Mucosa of stomach (tissue), 1 donor: ENCODE measurements around the gene B4GALNT3.

Source experiments
- H3K27me3 ChIP-seq: one replicate; pipeline ENCODE4 v1.7.0; 2013; ENCODE audit warnings: mild to moderate bottlenecking, low read length; ENCODE audit not compliant: control insufficient read depth, insufficient read depth
- H3K36me3 ChIP-seq: one replicate; pipeline ENCODE4 v1.7.0; 2013; ENCODE audit warnings: low read length; ENCODE audit not compliant: control insufficient read depth, insufficient read depth
- H3K4me1 ChIP-seq: one replicate; pipeline ENCODE4 v1.7.0; 2013; ENCODE audit warnings: mild to moderate bottlenecking, low read length; ENCODE audit not compliant: control insufficient read depth, insufficient read depth
- H3K4me3 ChIP-seq: one replicate; pipeline ENCODE4 v1.7.0; 2013; ENCODE audit warnings: low read length
- H3K9ac ChIP-seq: one replicate; pipeline ENCODE4 v1.7.0; 2013; ENCODE audit warnings: mild to moderate bottlenecking, low read length, moderate library complexity
- H3K9me3 ChIP-seq: one replicate; pipeline ENCODE4 v1.7.0; 2013; ENCODE audit warnings: mild to moderate bottlenecking, low read length, moderate library complexity; ENCODE audit not compliant: control insufficient read depth
- donor health status: Pancreatic carcinoma.

B4GALNT3 gene

DNA sequence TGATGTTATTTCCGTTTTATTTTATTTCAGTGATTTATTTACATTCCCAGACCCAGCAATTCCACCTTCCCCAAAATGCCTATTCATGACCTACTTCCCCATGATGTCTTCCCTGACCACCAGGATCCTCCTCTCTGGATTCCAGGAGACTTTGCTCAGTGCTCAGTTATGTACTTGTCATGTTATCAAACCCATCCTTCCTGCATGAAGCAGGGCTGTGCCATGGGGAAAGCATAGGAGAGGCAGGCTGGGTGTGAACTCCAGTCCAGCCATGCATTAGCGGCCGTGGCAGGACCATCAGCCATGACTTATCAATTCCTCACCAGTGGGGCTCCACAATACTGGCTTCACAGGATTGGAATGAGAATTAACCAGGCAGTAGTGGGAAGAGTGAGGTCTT is 57.8 kb downstream of the B4GALNT3 start:
- H3K9me3 ChIP-seq, result no peaks in the 10 kb centered on the region
- H3K9ac ChIP-seq, result no peak overlapping the region
- H3K27me3 ChIP-seq, result no peaks in the 10 kb centered on the region
- no peak overlapping the region for H3K4me3 ChIP-seq
- no peaks in the 10 kb centered on the region for H3K36me3 ChIP-seq
- peaks cover 30% of the 10 kb centered on the region for H3K4me1 ChIP-seq

DNA sequence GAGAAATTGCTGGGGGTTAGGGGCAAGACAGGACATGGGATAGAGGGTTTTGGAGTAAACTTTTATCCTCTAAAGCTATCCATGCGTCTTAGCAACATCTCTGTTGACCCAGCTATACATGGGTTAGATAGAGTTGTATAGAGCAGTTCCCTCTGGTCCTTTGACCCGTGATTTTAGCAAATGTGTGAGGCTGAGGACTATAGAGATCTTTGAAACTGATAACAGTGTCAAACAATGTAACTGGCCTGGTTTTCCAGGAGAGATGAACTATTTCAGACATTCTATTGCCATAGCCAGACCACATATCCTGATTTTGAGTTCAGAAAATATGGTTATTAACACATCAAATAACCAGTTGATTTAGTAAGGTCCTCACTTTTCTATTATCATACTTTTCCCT is 60.4 kb downstream of the B4GALNT3 start:
- Histone ChIP-seq H3K9me3 (no peaks in the 10 kb centered on the region), H3K36me3 (no peaks in the 10 kb centered on the region), H3K27me3 (no peaks in the 10 kb centered on the region), H3K4me1 (peaks cover 16% of the 10 kb centered on the region), H3K9ac (no peak overlapping the region), H3K4me3 (no peak overlapping the region)

DNA sequence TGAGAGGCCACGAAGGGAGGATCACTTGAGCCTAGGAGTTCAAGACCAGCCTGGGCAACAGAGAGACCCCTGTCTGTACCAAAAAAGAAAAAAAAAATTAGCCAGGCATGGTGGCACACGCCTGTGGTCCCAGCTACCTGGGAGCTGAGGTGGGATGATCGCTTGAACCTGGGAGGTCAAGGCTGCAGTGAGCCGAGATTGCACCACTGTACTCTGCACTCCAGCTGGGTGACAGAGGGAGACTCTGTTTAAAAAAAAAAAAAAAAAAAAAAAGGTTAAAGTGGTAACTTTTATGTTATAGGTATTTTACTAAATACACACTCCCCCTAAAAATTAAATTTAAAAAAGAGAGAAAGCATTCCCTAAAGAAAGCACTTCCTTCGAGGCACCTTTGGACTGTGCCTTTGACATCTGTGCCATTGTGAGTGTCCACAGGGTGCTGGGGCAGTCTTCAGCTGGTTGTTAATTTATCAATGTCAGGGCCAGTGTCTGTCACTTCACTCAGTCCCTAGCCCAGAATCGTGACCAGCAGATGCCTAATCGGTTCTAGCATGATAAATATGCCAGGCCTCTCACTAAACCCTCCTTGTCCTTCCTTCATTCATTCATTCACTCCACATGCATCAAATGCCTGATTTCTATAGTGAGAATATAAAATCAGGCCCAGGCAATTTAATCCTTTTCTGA is 63.1 kb downstream of the B4GALNT3 start:
- Histone ChIP-seq H3K9me3 (no peaks in the 10 kb centered on the region), H3K27me3 (no peaks in the 10 kb centered on the region), H3K9ac (no peak overlapping the region), H3K36me3 (no peaks in the 10 kb centered on the region), H3K4me3 (no peak overlapping the region), H3K4me1 (peaks cover 7% of the 10 kb centered on the region)

DNA sequence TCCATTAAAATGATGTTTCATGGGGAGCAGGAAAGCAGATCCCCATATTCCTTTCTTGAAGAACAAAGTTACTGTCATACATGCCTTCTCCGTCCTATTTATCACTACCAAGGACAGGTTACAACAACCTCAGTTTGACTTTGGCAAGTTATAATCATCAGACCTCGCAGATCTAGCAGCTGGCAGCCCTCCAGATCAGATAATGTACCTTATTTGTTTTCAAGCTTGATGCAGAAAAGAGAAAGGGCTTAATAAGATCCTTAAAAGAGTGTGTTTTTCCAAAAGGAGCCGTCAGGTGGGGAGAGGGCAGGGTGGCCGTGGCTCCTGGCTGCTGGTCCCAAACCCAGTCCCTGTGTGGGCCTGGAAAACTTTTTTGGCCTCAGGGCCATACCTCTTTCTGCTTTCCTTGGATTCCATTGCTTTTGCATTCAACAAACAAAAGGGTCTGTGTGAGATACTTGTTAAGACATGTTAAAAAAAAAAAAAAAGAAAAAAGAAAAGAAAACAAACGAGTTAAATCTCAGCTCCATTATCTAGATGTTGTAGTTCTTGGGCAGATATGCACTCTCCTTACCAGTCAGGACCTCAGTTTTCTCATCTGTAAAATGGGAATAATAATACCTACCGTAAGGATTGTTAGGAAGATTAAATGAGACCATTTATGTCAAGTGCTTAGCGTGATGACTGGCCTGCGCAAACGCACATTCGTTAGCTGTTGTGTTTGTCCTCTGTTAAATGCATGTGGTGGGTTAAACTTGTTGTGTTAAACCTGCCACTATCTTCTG is 64.6 kb downstream of the B4GALNT3 start:
- peaks cover 5% of the 10 kb centered on the region for H3K36me3 ChIP-seq
- no peaks in the 10 kb centered on the region for H3K27me3 ChIP-seq
- peaks cover 7% of the 10 kb centered on the region for H3K4me1 ChIP-seq
- peak overlapping the region; percentile 20 for H3K9ac ChIP-seq
- H3K4me3 ChIP-seq, result no peak overlapping the region
- no peaks in the 10 kb centered on the region for H3K9me3 ChIP-seq

DNA sequence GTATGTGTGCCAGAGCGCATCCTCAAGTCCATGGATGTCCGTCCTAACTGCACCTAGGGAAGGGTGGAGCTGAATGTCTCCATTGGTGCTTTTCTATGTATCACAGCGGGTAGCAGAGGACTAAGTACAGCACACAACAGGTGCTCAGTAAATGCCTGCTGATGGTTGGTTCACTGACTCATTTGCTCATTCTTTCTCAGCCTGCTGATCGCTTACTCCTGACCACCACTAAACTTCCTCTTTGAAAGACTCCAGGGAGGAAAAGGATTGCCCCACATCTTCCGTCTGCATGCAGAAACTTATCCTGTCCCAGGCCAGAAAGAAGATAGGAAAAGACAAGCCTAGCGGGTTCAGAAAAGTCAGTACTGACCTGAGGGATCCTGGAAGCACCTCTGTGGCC is 66.3 kb downstream of the B4GALNT3 start:
- Histone ChIP-seq H3K36me3 (peaks cover 6% of the 10 kb centered on the region), H3K4me1 (peaks cover 12% of the 10 kb centered on the region), H3K9me3 (no peaks in the 10 kb centered on the region), H3K9ac (no peak overlapping the region), H3K4me3 (no peak overlapping the region), H3K27me3 (no peaks in the 10 kb centered on the region)

DNA sequence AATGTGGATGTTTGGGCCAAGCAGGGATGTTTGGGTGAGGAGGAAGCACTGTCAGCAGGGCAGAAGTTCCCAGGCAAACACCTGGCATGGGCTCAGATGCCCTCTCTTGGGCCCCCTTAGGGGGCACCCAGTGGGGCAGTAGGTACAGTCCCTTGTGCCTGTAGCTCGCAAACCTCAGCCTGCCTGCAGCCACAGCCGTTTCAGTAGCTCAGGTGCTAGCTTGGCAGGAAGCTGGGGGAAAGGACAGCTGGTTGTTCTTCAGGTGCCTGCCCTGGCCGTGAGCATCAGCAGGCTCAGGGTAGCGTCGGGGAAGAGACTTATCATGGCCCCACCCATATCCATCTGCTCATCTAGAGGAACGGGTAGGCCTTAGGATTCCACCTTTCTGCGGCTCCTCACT is 67.5 kb downstream of the B4GALNT3 start:
- Histone ChIP-seq H3K4me3 (no peak overlapping the region), H3K9ac (no peak overlapping the region), H3K27me3 (no peaks in the 10 kb centered on the region), H3K36me3 (peaks cover 6% of the 10 kb centered on the region), H3K4me1 (peaks cover 12% of the 10 kb centered on the region), H3K9me3 (no peaks in the 10 kb centered on the region)

DNA sequence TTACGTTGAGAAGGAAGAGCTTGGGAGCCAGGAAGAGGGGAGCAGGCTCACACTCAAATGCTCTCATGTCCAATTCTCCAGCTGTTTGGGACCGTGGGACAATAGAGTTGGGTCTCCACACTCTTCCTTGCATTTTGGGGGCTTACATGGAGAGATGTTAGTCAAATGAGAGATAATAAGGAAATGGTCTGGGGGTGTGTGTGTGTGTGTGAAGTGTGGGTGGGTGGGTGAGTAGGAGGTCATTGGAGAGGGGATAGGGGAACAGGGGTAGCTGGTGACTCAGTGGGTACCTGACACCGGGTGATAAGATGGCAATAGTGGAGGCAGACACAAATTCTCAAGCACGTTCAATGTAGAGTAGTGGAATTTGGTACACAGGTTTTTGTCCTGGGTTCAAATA is 68.0 kb downstream of the B4GALNT3 start:
- Histone ChIP-seq H3K9me3 (no peaks in the 10 kb centered on the region), H3K4me3 (no peak overlapping the region), H3K9ac (no peak overlapping the region), H3K36me3 (peaks cover 6% of the 10 kb centered on the region), H3K27me3 (no peaks in the 10 kb centered on the region), H3K4me1 (peaks cover 16% of the 10 kb centered on the region)

DNA sequence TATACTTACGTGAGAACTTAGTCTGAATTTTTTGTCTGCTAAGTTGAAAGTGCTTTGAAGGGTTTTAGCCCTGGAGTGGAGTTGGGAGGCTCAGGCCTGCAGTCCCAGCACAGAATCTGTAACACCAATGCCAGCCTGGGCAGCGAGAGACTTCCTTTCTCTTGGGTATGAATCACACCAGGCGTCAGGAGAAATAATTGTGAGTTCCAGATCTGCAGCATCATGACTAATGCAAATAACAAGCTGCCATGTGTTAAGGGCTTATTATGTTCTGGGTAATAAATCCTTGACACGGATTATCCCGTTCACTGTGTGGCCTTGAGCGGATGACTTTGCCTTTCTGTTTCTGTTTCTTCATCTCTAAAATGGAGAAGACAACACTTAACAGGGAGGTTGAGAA is 70.6 kb downstream of the B4GALNT3 start:
- H3K9ac ChIP-seq, result no peak overlapping the region
- H3K27me3 ChIP-seq, result no peaks in the 10 kb centered on the region
- no peaks in the 10 kb centered on the region for H3K9me3 ChIP-seq
- H3K36me3 ChIP-seq, result peaks cover 6% of the 10 kb centered on the region
- no peak overlapping the region for H3K4me3 ChIP-seq
- H3K4me1 ChIP-seq, result peaks cover 15% of the 10 kb centered on the region

DNA sequence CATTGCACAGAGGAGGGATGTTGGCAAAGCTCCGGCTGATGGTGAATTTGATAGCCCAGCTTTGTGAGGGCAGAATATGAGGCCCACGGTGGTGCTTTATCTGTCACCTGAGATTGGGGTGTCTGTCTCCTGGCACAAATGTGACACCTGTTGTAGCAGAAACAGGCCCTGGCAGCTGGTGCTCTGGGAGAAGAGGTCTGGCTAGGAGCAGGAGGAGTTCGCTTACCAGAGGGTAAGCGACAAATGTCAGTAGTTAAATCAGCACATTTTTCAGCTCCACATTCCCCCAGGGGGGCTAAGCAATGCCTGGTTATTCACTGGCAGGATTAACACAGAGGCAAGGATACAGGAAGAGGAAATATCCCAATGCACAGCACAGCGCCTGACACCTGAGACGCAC is 71.1 kb downstream of the B4GALNT3 start:
- Histone ChIP-seq H3K27me3 (no peaks in the 10 kb centered on the region), H3K4me3 (no peak overlapping the region), H3K36me3 (peaks cover 6% of the 10 kb centered on the region), H3K9ac (no peak overlapping the region), H3K9me3 (no peaks in the 10 kb centered on the region), H3K4me1 (peaks cover 20% of the 10 kb centered on the region)

DNA sequence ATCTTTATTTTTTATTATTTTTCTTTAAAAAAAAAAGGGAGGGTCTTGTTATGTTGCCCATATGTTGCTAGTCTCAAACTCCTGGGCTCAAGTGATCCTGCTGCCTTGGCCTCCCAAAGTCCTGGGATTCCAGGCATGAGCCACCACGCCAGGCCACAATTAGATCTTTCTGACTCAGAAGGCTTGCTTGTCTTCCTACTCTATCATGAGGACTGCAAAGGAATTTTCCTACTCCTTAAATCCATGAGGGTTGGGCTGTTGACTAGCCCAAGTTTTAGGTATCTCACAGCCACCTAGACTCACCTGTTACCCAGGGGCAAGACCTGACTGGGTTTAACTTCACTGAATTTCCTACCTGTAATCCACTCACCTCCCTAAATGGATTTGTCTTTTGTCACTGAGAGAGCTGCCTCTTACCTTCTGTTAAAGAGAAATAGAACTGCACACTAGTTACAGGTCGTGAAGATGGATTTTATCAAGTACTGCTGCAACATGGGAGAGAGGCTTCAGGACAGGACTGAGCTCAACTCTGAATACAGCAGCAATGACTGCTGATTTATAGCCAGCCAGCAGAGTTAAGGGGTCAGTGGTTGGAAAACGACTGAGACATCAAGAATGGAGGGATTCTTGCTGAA is 72.3 kb downstream of the B4GALNT3 start:
- Histone ChIP-seq H3K9me3 (no peaks in the 10 kb centered on the region), H3K4me1 (peaks cover 27% of the 10 kb centered on the region), H3K4me3 (no peak overlapping the region), H3K36me3 (peaks cover 6% of the 10 kb centered on the region), H3K9ac (no peak overlapping the region), H3K27me3 (no peaks in the 10 kb centered on the region)

DNA sequence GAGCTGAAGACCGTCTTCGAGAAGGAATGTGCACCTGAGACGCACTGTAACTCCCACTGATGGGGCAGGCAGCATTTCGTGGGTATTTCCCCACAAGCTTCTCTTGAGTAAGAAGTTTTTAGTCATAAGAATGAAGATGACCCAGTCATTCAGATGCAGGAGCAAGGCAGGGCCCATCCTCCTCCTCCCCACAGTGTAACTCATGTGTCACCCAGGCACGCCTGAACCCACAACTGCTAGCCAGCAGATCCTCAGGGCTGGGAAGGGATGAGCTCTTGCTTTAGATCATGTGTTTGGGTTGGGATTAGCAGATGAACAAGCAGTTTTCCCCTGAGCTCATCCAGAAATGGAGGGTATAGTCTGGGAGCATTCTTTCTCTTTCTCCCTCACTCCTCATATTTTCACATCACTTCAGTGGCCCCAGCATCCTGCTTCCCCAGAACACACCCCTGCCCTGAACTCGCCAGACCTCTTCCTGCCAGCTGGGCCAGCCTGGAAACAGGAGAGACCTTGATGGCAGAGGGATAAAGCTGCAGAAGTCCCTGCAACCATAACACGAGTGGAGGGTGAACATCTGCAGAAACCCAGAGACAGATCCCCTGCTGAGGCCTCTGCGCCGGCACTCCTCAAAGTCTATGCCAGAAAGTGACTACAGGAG is 73.3 kb downstream of the B4GALNT3 start:
- Histone ChIP-seq H3K9ac (no peak overlapping the region), H3K9me3 (no peaks in the 10 kb centered on the region), H3K36me3 (peaks cover 6% of the 10 kb centered on the region), H3K27me3 (no peaks in the 10 kb centered on the region), H3K4me1 (peaks cover 34% of the 10 kb centered on the region), H3K4me3 (no peak overlapping the region)

DNA sequence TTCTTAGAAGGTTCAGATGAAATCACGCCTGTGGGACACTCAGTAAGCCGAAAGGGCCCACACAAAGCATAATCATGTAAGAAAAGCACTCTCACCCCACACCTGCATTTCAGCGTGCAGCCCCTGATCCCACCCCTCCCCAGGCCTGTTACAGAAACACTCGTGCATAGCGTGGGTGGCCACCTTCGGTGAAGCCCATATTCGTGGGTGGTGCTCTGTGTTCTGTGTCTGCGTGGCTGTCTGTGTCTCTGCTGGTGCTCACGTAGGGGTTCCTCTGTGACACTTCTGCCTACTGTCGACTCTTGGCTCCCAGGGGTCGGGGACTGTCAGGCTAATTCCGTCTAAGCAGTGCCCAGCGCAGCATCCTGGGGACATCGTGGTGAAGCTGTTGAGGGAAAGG is 74.0 kb downstream of the B4GALNT3 start:
- H3K36me3 ChIP-seq, result peaks cover 7% of the 10 kb centered on the region
- peaks cover 41% of the 10 kb centered on the region for H3K4me1 ChIP-seq
- no peak overlapping the region for H3K4me3 ChIP-seq
- H3K9me3 ChIP-seq, result no peaks in the 10 kb centered on the region
- no peaks in the 10 kb centered on the region for H3K27me3 ChIP-seq
- no peak overlapping the region for H3K9ac ChIP-seq
